RPMI8226 (cell line): ENCODE measurements around the gene CHD8.
A peak's percentile ranks its signal among the peaks of the same experiment; 100 is the strongest.
"Not testable (repeated sequence)": the region's sequence is repeated elsewhere in the genome, so short reads cannot be mapped to it uniquely, and the experiment has no call there.

ENCODE experiments used
- DNase-seq: peaks from one replicate; pipeline ENCODE4 v3.0.0-alpha.2; 2015

CHD8 gene

GRCh38 chr14:21455912-21456667, at the start of gene CHD8:
Gene CHD8, minus strand, starts transcription at chr14:21456123. Its CDS starts 24,480 bp downstream, at chr14:21431643.
- peak; percentile 98 for DNase-seq

- peak; percentile 8 for DNase-seq
Observed at GRCh38 chr14:21505012-21505553, 49.2 kb upstream of the CHD8 start.

- no peak for DNase-seq
Observed at GRCh38 chr14:21503376-21503775, 47.5 kb upstream of the CHD8 start.

- DNase-seq, result no peak
Observed at GRCh38 chr14:21501568-21501967, 45.6 kb upstream of the CHD8 start.

- DNase-seq, result peak; percentile 40
Observed at GRCh38 chr14:21498540-21499526, 42.9 kb upstream of the CHD8 start.

- DNase-seq, result no peak
Observed at GRCh38 chr14:21496453-21496852, 40.5 kb upstream of the CHD8 start.

- DNase-seq, result no peak
Observed at GRCh38 chr14:21494902-21495762, 39.2 kb upstream of the CHD8 start.

- no peak for DNase-seq
Observed at GRCh38 chr14:21486640-21487087, 30.7 kb upstream of the CHD8 start.

GRCh38 chr14:21476925-21477681, 21.2 kb upstream of the CHD8 start, which contains the start of the genes RAB2B and TOX4:
Gene RAB2B, minus strand, starts transcription at chr14:21476959. Its CDS starts 87 bp downstream, at chr14:21476872.
Gene TOX4, plus strand, starts transcription at chr14:21477195. Its CDS starts 84 bp downstream, at chr14:21477279.
- DNase-seq, result peak; percentile 94

GRCh38 chr14:21476523-21476924, 20.6 kb upstream of the CHD8 start:
- no peak for DNase-seq

- no peak for DNase-seq
Observed at GRCh38 chr14:21475767-21476522, 20.0 kb upstream of the CHD8 start.

- DNase-seq, result no peak
Observed at GRCh38 chr14:21467616-21468015, 11.7 kb upstream of the CHD8 start.

GRCh38 chr14:21455592-21455911, 371 bp downstream of the CHD8 start:
- no peak for DNase-seq

GRCh38 chr14:21454843-21455544, 929 bp downstream of the CHD8 start:
- peak; percentile 20 for DNase-seq

- DNase-seq, result no peak
Observed at GRCh38 chr14:21449899-21450216, 6.1 kb downstream of the CHD8 start.

GRCh38 chr14:21442657-21443056, 13.3 kb downstream of the CHD8 start:
- not testable (repeated sequence) for DNase-seq

GRCh38 chr14:21440859-21441258, 15.1 kb downstream of the CHD8 start:
- no peak for DNase-seq

- DNase-seq, result peak; percentile 97
Observed at GRCh38 chr14:21437063-21437901, 18.6 kb downstream of the CHD8 start.

- DNase-seq, result no peak
Observed at GRCh38 chr14:21436567-21437062, 19.3 kb downstream of the CHD8 start.
